Measurements from ENCODE around the gene OOSP3.
A peak's percentile ranks its signal among the peaks of the same experiment; 100 is the strongest.
"Not testable (repeated sequence)": the region's sequence is repeated elsewhere in the genome, so short reads cannot be mapped to it uniquely, and the experiment has no call there.

The OOSP3 gene

DNA sequence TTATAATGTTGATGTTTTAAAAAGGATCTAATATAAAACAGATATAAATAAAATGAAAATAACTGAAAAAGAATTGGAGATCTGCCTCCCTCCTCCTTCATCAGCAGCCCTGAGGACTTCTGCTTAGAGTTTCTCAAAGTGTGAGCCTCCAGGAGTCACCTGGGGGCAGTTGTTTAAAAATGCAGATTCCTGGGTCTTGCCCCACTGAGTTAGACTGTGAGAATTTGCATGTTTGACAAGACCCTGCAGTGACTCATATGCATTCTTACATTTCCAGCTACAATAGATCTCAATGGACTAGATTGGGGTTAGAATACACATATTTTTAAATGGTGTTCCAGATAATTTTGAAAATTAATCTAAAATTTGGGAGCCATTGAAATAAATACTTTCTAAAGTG lies 798 bp upstream of the OOSP3 start:
- DNase-seq: no peak

DNA sequence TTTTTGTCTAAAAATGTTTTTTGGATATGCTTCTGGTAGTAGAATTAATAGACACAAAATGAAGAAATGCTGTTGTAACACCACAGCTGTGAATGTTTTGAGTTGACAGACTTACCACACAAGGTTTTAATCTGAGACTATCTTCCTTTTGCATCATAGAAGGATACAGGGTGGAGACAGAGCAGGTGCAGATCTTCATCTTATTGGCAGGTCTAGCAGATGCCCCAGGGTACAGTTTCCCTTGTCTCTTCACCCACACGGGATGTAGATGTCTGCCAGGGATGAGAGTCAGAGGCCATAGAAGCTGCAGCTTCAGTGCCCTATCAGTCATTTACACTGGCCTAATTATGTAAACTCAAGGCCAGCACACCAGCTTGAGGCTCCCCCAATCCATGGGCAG lies 985 bp downstream of the OOSP3 start:
- no peak for DNase-seq

- DNase-seq: no peak
These were observed 5.0 kb downstream of the OOSP3 start for GRCh38 chr11:59883597-59883996.

DNA sequence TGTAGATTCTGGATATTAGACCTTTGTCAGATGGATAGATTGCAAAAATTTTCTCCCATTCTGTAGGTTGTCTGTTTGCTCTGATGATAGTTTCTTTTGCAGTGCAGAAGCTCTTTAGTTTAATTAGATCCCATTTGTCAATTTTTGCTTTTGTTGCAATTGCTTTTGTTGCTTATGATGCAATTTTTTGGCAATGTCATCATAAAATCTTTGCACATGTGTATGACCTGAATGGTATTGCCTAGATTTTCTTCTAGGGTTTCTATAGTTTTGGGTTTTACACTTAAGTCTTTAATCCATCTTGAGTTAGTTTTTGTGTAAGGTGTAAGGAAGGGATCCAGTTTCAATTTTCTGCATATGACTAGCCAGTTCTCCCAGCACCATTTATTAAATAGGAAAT lies 8.6 kb downstream of the OOSP3 start:
- DNase-seq: not testable (repeated sequence)

- DNase-seq: no peak
These were observed 13.2 kb downstream of the OOSP3 start for GRCh38 chr11:59891781-59892181.

- no peak for DNase-seq
These were observed 16.0 kb downstream of the OOSP3 start for GRCh38 chr11:59894616-59895015.

DNA sequence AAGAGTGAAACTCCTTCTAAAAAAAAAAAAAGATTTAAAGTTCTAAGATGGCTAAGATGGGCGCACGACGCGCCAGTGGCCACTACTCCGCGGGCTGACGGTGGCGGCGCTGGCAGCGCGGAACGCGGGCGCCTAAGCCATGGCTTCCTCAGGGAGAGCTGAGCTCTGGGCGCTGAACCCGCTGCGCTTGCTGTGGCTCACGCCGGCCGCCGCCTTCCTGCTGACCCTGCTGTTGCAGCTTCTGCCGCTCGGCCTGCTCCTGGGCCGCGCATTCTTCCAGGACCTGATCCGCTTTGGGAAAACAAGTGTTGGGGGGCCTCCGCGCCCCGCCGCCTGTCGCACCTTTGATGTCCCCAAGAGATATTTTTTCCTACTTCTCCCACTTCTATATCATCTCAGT lies 19.5 kb downstream of the OOSP3 start:
- DNase-seq: no peak

DNA sequence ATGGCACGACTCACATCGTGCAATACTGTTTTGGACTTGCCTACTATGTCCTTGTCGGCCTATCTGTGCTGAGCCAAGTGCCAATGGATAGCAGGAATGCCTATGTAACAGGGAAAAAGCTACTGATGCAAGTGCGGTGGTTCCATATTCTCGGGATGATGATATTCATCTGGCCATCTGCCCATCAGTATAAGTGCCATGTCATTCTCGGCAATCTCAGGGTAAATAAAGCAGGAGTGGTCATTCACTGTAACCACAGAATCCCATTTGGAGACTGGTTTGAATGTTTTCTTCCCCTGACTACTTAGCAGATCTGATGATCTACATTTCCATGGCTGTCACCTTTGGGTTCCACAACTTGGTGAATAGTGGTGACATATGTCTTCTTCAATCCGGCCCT lies 20.1 kb downstream of the OOSP3 start:
- no peak for DNase-seq

GRCh38 chr11:59899532-59899931 lies 20.9 kb downstream of the OOSP3 start:
- no peak for DNase-seq

GRCh38 chr11:59900366-59901126 lies 22.0 kb downstream of the OOSP3 start:
- no peak for DNase-seq

GRCh38 chr11:59901306-59901705 lies 22.7 kb downstream of the OOSP3 start:
- no peak for DNase-seq

DNA sequence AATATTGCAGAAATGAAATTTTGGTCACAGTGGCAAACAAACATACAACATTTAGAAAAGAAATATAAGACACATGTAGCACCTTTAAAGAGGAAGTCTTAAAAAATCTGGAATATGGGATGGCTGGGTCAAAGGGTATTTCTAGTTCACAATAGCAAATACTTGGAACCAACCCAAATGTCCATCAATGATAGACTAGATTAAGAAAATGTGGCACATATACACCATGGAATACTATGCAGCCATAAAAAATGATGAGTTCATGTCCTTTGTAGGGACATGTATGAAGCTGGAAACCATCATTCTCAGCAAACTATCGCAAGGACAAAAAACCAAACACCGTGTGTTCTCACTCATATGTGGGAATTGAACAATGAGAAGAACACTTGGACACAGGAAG lies 25.0 kb downstream of the OOSP3 start:
- not testable (repeated sequence) for DNase-seq

GRCh38 chr11:59918480-59918879 lies 39.9 kb downstream of the OOSP3 start:
- no peak for DNase-seq

DNA sequence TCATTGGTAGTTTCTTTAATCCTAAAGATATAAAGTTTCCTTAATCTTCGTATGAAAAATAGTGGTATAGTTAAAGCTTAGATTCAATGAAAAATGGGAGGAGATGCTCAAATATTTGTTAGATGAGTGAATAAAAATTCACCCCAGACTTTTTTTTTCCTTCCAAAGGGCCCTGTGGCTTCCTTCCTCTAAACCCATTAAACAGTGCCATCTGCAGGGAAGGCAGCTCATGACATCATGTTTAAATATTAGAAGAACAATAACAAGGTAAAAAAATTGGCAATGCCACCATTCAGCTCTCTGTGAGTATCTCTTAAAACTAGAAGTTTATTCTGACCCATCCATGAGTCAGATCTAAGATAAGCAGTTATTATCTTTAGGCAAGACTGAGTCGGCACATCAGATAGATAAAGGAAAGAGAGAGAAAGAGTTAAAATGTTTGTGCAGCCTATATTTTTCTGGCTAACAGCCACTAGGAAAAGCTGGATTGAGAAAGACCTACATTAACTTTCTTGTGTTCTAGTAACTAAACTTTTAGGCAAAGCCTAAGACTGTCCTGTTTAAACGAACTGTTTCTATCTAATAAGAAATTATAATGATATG lies 40.5 kb downstream of the OOSP3 start:
- DNase-seq: peak; percentile 13

- no peak for DNase-seq
These were observed 45.2 kb downstream of the OOSP3 start for GRCh38 chr11:59923813-59924212.

DNA sequence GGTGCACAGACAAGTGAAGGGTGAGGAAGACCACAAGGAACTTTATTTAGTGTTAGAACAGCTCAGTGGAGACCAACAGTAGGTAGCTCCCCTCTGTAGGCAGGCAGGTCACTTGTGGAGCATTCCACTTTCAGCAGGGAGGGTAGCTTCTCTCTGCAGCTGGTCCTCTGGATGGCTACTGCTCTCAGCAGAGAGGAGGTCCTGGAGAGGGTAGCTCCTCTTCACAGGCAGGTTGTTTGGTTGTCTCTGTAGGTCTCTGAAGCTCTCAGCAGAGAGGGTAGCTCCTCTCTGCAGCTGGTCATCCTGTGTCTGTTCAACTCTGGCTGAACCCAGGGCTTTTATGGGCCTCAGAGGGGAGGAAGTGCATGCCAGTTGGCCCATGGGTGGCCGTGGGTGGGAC lies 53.1 kb downstream of the OOSP3 start:
- DNase-seq: no peak

DNA sequence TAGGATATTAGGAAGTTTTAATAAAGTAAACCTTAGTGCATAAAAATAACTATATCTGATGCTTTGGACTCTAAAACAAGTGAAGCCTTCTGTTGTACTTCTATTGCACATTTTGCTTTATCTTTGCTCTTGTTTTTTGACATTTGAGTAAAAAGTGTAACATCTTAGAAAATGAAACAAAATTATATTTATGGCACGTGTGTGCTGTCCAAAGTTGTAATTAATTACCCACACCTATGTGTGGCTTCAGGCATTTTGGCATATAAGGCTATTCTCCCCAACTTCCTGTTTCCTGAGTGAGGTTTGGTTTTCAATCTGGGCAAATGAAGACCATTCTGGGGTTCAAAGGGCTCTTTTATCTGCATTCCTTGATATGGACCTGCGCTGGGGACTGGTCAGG lies 59.5 kb downstream of the OOSP3 start, which contains the start of gene OOSP1:
Gene OOSP1, plus strand, starts transcription at position 301 of the 400 bp plus-strand sequence. Its CDS starts 23 bp downstream, at position 324.
- no peak for DNase-seq

DNA sequence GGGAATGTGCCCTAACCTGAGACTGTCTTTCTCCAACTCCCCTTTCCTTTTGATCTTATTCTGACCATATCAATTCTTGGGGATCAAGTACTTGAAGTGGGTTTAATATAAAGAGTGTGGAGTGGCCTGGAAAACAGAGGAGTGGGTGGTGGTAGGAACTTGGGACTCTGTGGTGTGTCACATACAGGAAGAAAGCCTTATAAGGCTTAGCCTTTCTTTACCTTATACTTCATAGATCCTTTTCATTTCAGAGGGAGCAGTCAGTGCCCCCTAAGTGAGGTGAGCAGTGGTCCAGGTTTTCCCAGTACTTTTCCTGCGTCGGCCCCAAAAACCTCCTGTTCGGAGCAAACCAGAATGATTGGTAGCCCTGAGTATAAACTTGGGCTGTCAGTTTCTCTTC lies 60.1 kb downstream of the OOSP3 start:
- DNase-seq: no peak

GRCh38 chr11:59939482-59939881 lies 60.9 kb downstream of the OOSP3 start:
- no peak for DNase-seq

DNA sequence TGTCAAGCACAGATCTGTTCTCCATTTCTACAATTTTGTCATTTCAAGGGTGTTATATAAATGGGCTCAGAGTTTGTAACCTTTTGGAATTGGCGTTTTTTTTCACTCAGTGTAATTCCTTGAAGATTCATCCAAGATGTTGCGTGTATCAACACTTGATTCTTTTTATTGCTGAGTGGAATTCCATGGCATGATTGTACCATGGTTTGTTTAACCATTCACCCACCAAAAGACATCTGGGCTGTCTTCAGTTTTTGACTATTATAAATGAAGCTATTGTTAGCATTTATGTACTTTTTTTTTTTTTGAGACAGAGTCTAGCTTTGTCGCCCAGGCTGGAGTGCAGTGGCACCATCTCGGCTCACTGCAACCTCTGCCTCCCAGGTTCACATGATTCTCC lies 62.5 kb downstream of the OOSP3 start:
- DNase-seq: no peak

- DNase-seq: no peak
These were observed 65.6 kb downstream of the OOSP3 start for GRCh38 chr11:59943997-59944714.

- DNase-seq: no peak
These were observed 66.1 kb downstream of the OOSP3 start for GRCh38 chr11:59944720-59945119.
